HepG2 (cell line): ENCODE measurements around the gene AGT. TPM values are rescaled to one million over a fixed set of nuclear protein-coding genes. Genes with fewer than 3 reads are reported as not detected.
"Not testable (repeated sequence)": the region's sequence is repeated elsewhere in the genome, so short reads cannot be mapped to it uniquely, and the experiment has no call there.

ENCODE experiments used
- ATAC-seq: fragments of 200-7000 bp; cut with Tn5 transposase; 3 replicates; pipeline ENCODE4 v1.9.1; 2020; ENCODE audit warnings: mild to moderate bottlenecking, moderate library complexity
- BruUV-seq: library from RNA; stranded (reverse); fragments of 400-500 nt; replicated peaks from 2 replicates; lab custom pipeline; 2021; lab: Mats Ljungman, UMichigan
- CTCF ChIA-PET: fragments of 300-600 bp; formaldehyde crosslinking; extraction: SDS; loops from one replicate; lab custom pipeline; 2021; ENCODE audit warnings: low total read pairs, inconsistent platforms, low intra/inter-chr PET ratio; lab: Yijun Ruan, JAX
- POLR2A ChIA-PET: fragments of 350-600 bp; sonication (Branson Sonifier 250); formaldehyde crosslinking; loops from one replicate; lab custom pipeline; 2020; ENCODE audit warnings: antibody characterized with exemption, inconsistent platforms; lab: Yijun Ruan, JAX
- DNase-seq: peaks from one replicate; pipeline ENCODE4 v3.0.0-alpha.2; 2015; ENCODE audit warnings: low spot score
- FAIRE-seq: peaks from 3 replicates; lab custom pipeline; 2011; peaks lifted over from hg19 to GRCh38; lab: Jason Lieb, UNC
- H2AFZ ChIP-seq: one replicate; pipeline ENCODE4 v1.6.1; 2011; ENCODE audit warnings: low read length, inconsistent platforms
- H3K27ac ChIP-seq: fragments of 300-600 bp; 3 replicates; pipeline ENCODE4 v1.8.0; 2011; ENCODE audit warnings: mixed run types, mild to moderate bottlenecking, mixed read lengths, low read length, inconsistent platforms; ENCODE audit not compliant: insufficient read depth; ENCODE audit errors: extremely low read length
- H3K27me3 ChIP-seq, 2 experiments: fragments of 200-600 bp in 1 of 2; 2 replicates in 1 of 2; 3 replicates in 1 of 2; pipeline versions ENCODE4 v1.6.0 to v1.8.0; 2011; ENCODE audit warnings: low read length in 2 of 2, mild to moderate bottlenecking in 2 of 2, moderate library complexity in 2 of 2, inconsistent platforms in 1 of 2; ENCODE audit not compliant: insufficient read depth in 2 of 2, control insufficient read depth in 1 of 2
- H3K36me3 ChIP-seq, 2 experiments: fragments of 200-600 bp in 1 of 2; replicated peaks in 1 of 2; 2 replicates in 1 of 2; 3 replicates in 1 of 2; pipeline versions ENCODE4 v1.5.1 to v1.8.0; 2011; ENCODE audit warnings: low read length in 2 of 2, inconsistent platforms in 1 of 2; ENCODE audit not compliant: insufficient read depth in 2 of 2, control insufficient read depth in 1 of 2
- H3K4me1 ChIP-seq: 2 replicates; pipeline ENCODE4 v1.5.1; 2012; ENCODE audit warnings: low read length, inconsistent platforms; ENCODE audit not compliant: insufficient read depth
- H3K4me2 ChIP-seq: 2 replicates; pipeline ENCODE4 v1.6.0; 2011; ENCODE audit warnings: low read depth, low read length, inconsistent platforms
- H3K4me3 ChIP-seq, 3 experiments: fragments of 200-600 bp in 1 of 3; sonication (generic), shearing (Covaris generic) in 1 of 3; replicated peaks in 1 of 3; 2 replicates each; pipeline ENCODE4 v1.5.1; 2011 to 2016; ENCODE audit warnings: low read length in 3 of 3, inconsistent platforms in 2 of 3, low read depth in 2 of 3, mild to moderate bottlenecking in 2 of 3, control low read depth in 1 of 3, mixed read lengths in 1 of 3; ENCODE audit not compliant: insufficient read depth in 1 of 3
- H3K79me2 ChIP-seq: one replicate; pipeline ENCODE4 v1.6.1; 2011; ENCODE audit warnings: low read length, inconsistent platforms; ENCODE audit not compliant: insufficient read depth
- H3K9ac ChIP-seq: 2 replicates; pipeline ENCODE4 v1.6.0; 2011; ENCODE audit warnings: mild to moderate bottlenecking, low read depth, low read length, inconsistent platforms; ENCODE audit not compliant: insufficient read depth
- H3K9me3 ChIP-seq: 2 replicates; pipeline ENCODE4 v1.5.1; 2012; ENCODE audit warnings: mild to moderate bottlenecking, low read length
- H4K20me1 ChIP-seq: 2 replicates; pipeline ENCODE4 v1.6.0; 2011; ENCODE audit warnings: inconsistent platforms, mild to moderate bottlenecking, low read length, moderate library complexity; ENCODE audit not compliant: insufficient read depth
- ATF7 ChIP-seq, 2 experiments: fragments of 450-650 bp in 1 of 2; sonication (generic) in 1 of 2; formaldehyde crosslinking in 1 of 2; IDR thresholded peaks; 2 replicates each; pipeline versions ENCODE4 v1.4.0 to v1.6.1; 2016 to 2020; ENCODE audit warnings: antibody characterized with exemption in 1 of 2, mild to moderate bottlenecking in 1 of 2, missing genetic modification reagents in 1 of 2
- SETDB1 ChIP-seq: sonication (generic); formaldehyde crosslinking; IDR thresholded peaks from 2 replicates; pipeline ENCODE4 v1.5.1; 2020; ENCODE audit warnings: missing genetic modification reagents, mild to moderate bottlenecking, borderline replicate concordance
- ZNF280D ChIP-seq: sonication (generic); formaldehyde crosslinking; IDR thresholded peaks from 2 replicates; pipeline ENCODE4 v1.5.1; 2020; ENCODE audit warnings: mild to moderate bottlenecking, missing genetic modification reagents
- WGBS: methylation state at CpG from one replicate; pipeline ENCODE4 v1.1.6; 2017; ENCODE audit warnings: low lambda C conversion rate; 5-methylcytosine and 5-hydroxymethylcytosine counted together
- in situ Hi-C: cut with HindIII; loops from 2 replicates; pipeline ENCODE4 v1.10.0; 2017; ENCODE audit warnings: low pct_unique_long_range_greater_than_20kb; ENCODE audit not compliant: extremely low pct_ligation_motif_present
- intact Hi-C: fragments of 100-400 bp; cut with micrococcal nuclease; formaldehyde crosslinking; loops from one replicate; pipeline ENCODE4 v1.10.0; 2022; ENCODE audit not compliant: unreplicated experiment
- polyA plus RNA-seq, 8 experiments: library from polyadenylated mRNA; depleted of rRNA in 3 of 8; stranded (reverse) in 7 of 8; unstranded in 1 of 8; fragments of >200 nt; fragmentation: Illumina TruSeq in 4 of 8; extraction: Trizol in 4 of 8; gene quantifications; 2 replicates each; pipeline versions ENCODE4 v1.2.1 to v1.2.3, GENCODE V29; 2011 to 2016; ENCODE audit warnings: low read depth in 4 of 8, missing spikeins in 1 of 8, mixed read lengths in 1 of 8; ENCODE audit not compliant: insufficient read depth in 1 of 8
- total RNA-seq, 5 experiments: library from RNA; depleted of rRNA; stranded (reverse); fragments of >200 nt; fragmentation: Illumina TruSeq; extraction: Trizol; gene quantifications; 2 replicates each; pipeline ENCODE4 v1.2.3, GENCODE V29; 2016; ENCODE audit warnings: low read depth in 1 of 5

The AGT gene
- total and polyA plus RNA-seq, 2 of the 13 experiments (the other 11 are each of a cell fraction or from before 2014, with no cell fraction given) = 892 to 2,071 TPM

DNA sequence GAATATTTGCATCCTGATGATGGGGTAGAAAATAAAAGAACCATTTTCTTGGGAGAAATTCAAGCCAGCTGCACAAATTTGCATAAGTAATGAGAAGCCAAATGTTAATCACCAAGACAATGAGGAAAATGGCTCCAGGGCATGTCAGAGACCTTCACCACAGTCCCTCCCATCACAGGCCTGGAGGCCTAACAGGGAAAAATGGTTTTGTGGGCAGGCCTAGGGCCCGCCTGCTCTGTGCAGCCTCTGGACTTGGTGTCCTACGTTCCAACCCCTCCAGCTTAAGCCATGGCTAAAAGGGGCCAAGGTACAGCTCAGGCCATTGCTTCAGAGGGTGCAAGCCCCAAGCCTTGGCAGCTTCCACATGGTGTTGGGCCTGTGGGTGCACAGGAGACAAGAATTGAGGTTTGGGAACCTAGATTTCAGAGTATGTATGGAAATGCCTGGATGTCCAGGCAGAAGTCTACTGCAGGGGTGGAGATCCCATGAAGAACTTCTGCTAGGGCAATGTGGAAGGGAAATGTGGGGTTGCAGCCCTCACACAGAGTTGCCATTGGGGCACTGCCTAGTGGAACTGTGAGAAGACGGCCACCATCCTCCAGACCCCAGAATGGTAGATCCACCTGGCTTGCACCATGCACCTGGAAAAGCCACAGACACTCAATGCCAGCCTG is 8.1 kb upstream of the AGT start:
- intact Hi-C loops; FAIRE-seq; CTCF ChIA-PET; H3K4me3 ChIP-seq; in situ Hi-C loops; POLR2A ChIA-PET; H3K36me3 ChIP-seq; H3K79me2 ChIP-seq; DNase-seq; H3K4me2 ChIP-seq; H3K27me3 ChIP-seq; H2AFZ ChIP-seq; H3K9ac ChIP-seq; H4K20me1 ChIP-seq; ATAC-seq; BruUV-seq; H3K27ac ChIP-seq; TF ChIP-seq ATF7 (IDR thresholded peaks at IDR 0.05): not testable (repeated sequence)
- TF ChIP-seq SETDB1 (CRISPR knock-in tag) (peak; percentile 82; the same call in 1 of the 2 replicates), ZNF280D (CRISPR knock-in tag) (peak; percentile 66; the same call in 1 of the 2 replicates), ATF7 (CRISPR knock-in tag; IDR thresholded peaks at IDR 0.05) (0 out of 2 replicates have a peak, but pooled peaks have one; percentile 25)
- Histone ChIP-seq H3K9me3 (peaks cover 26% of the 10 kb centered on the region), H3K4me1 (peaks cover 45% of the 10 kb centered on the region)
- 75% methylated on average over 1 of the region's 3 CpGs for WGBS
